CD4-positive, alpha-beta T cell treated with Interleukin-4 for 4 hours (primary cell): Measurements from ENCODE around the gene PSEN1.

Experiments used
- DNase-seq: peaks from one replicate; pipeline ENCODE4 v3.0.0-alpha.2; 2020

PSEN1 gene

DNA sequence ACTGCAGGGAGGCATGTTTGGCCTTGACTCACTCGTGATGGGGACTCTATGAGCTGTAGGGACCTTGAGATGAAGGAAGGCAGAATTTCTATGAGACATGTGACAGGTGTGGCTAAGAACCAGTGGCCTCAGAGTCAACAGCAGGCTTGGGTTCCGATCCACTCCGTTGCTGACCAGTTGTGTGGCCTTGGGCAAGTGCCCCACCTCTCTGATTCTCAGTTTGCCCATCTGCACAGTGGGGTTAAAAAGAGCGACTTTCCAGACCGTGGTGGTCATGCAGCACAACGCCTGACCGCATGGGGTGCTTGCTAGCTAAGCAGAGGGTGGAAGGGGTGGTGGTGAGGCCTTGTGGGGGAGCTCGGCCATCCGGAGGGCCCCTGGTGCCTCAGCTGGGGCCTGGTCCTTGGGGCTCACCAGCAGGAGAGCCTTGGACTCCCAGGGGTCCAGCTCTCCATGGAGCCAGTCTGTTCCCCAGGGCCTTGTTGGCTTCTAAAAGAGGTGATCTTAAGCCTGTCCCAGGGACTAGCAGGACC, 119.5 kb downstream of the PSEN1 start:
- no peak for DNase-seq

DNA sequence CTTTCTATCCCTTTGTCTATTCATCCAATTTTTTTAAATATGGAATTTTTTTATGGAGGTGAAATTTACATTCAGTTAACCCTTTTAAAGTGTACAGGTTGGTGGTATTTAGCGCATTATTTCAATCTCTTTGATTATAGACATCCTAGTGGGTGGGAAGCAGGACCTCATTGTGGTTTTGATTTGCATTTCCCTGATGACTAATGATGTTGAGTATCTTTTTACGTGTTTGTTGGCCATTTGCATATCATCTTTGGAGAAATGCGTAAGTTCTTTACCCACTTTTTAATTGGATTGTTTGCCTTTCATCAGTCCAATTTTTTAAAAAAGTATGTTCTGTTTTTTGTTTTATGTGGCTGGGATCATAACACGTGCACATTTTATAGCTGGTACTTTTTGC, 121.8 kb downstream of the PSEN1 start:
- no peak for DNase-seq

DNA sequence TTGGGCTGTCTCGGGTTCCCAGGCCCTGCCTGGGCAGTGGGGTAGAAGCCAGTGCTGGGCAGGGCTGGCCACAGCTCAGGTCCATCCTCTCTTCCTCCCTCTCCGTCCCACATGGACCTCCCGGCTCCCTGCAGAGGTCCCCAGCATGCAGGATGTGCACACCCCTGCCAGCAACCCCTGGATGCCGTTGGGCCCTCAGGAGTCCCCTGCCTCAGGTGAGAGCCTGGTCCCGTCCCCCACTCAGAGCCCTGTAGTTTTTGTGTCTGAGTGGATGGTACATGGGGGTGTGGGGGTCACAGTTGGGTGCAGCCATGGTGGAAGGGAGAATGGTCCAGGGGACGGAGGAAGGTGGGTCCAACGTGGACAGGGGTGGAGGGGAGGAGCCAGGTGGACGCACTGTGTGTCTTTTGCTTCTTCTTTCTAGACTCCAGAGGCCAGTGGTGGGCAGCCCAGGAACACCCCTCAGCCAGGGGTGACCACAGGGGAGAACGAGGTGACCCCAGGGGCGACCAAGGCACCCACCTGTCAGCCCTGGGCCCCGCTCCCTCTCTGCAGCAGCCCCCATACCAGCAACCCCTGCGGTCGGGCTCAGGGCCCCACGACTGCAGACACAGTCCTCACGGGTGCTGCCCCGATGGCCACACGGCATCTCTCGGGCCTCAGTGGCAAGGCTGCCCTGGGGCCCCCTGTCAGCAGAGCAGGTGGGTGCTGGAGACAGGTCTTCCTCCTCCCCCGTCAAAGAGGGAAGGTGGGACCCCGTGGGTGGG, 122.7 kb downstream of the PSEN1 start:
- DNase-seq: no peak

DNA sequence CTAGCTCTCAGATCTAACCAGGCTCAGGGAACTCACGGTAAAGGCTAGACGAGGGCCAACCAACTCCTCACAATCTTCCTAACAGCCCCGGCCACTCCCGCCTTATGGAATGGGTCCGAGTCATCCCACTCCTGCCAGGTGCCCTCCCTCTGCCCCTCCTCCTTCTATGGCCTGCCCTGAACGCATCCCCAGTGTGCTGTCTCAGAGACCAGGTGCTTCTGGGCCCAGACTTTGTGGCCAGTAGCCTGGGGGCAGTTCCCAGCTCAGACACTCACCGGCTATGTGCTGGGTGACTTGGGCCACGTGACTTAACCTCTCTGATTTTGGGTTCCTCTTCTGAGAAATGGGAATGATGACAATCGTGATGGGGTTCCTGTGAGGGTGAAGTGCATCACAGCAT, 123.5 kb downstream of the PSEN1 start:
- no peak for DNase-seq

DNA sequence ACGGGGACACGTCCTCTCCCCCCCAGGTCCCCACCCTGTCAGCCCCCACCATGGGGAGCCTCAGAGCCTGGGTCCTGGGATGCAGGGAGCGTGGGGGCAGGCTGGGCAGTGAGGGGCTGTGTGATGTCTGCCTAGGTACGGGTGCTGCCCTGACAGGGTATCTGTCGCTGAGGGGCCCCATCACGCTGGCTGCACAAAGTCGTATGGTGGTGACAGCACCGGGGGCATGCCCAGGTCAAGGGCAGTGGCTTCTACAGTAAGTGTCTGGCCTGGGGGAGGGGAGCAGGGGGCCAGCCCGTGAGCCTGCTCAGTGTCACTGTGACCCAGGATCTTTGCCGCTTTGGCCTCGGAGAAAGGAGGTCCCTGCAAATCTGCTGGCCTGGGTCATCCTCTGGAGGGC, 124.3 kb downstream of the PSEN1 start:
- no peak for DNase-seq

DNA sequence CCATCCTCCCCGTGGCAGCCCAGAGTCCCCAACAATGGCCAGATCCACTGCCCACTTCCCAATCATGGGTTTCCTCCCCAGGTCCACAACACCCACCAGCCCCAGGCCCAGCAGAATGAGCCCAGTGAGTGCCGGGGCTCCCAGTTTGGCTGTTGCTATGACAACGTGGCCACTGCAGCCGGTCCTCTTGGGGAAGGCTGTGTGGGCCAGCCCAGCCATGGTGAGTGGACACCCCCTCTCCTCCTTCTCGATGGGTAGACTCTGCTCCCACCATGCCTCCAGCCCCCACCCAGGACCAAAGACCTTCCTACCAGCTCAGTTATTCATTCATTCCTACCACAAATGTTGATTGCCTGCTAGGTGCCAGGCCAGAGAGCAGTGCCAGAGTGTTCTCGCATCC, 124.8 kb downstream of the PSEN1 start:
- no peak for DNase-seq

DNA sequence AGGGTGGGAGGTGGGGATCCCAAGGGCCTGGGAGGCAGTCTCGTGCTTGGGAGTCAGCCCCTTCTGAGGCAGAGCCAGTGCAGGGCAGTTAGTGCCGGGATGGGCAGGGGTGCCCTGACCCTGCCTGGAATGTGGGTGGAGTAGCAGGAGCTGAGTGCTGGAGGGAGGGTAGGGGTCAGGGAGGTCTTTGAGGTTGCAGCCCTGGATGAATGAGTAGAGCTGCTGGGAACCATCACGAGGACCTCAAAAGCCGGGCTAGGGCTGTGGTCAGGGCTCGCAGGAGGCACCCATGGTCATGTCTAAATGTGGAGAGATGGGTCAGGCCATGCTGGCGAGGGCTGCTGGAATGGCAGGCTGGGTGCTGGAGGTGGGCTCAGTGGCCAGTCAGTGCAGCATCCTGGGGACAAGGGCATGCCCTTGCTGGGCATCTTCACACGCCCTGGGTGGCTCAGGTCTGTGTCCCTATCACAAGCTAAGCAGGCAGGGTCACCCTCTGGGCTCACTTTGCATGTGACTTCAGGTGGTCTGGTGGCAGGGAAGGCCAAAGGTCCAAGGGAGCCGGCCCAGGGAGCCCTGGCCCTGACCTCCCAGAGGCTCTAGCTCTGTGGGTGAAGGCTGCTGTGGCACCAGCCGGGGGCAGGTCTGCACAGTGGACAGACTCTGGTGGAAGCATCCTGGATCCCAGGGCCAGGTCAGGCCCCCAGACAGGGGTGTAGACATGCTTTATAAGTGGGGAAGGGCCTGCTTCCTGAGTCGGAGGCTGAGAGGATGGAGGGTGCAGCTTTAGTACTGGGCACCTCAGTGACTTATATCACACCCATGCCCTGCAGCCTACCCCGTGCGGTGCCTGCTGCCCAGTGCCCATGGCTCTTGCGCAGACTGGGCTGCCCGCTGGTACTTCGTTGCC, 125.5 kb downstream of the PSEN1 start:
- no peak for DNase-seq

DNA sequence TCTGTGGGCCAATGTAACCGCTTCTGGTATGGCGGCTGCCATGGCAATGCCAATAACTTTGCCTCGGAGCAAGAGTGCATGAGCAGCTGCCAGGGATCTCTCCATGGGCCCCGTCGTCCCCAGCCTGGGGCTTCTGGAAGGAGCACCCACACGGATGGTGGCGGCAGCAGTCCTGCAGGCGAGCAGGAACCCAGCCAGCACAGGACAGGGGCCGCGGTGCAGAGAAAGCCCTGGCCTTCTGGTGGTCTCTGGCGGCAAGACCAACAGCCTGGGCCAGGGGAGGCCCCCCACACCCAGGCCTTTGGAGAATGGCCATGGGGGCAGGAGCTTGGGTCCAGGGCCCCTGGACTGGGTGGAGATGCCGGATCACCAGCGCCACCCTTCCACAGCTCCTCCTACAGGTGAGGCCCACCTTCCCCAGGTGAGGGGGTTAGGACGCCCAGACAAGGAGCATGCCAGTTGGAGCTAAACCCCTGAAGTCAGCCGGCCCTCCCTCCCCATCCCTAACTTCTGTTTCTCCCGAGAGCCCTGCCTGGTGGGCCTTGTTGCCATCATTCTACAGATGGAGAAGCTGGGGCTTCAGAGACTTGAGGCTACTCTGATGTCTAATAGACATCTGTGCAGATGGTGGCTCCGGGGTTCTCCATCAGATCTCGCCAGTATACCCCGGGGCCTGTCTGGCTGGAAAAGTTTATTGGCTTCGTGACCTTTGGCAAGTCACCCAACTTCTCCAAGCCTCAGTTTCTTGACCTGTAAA, 126.3 kb downstream of the PSEN1 start:
- no peak for DNase-seq

DNA sequence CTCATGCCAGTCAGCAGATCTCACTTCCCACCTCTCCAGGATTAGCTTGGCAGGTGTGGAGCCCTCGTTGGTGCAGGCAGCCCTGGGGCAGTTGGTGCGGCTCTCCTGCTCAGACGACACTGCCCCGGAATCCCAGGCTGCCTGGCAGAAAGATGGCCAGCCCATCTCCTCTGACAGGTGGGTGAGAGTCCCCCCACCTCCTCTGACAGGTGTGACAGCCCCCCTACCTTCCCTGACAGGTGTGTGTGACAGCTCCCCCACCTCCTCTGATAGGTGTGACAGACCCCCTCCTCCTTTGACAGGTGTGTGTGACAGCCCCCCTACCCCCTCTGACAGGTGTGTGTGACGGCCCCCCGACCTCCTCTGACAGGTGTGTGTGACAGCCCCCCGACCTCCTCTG, 127.3 kb downstream of the PSEN1 start:
- no peak for DNase-seq

DNA sequence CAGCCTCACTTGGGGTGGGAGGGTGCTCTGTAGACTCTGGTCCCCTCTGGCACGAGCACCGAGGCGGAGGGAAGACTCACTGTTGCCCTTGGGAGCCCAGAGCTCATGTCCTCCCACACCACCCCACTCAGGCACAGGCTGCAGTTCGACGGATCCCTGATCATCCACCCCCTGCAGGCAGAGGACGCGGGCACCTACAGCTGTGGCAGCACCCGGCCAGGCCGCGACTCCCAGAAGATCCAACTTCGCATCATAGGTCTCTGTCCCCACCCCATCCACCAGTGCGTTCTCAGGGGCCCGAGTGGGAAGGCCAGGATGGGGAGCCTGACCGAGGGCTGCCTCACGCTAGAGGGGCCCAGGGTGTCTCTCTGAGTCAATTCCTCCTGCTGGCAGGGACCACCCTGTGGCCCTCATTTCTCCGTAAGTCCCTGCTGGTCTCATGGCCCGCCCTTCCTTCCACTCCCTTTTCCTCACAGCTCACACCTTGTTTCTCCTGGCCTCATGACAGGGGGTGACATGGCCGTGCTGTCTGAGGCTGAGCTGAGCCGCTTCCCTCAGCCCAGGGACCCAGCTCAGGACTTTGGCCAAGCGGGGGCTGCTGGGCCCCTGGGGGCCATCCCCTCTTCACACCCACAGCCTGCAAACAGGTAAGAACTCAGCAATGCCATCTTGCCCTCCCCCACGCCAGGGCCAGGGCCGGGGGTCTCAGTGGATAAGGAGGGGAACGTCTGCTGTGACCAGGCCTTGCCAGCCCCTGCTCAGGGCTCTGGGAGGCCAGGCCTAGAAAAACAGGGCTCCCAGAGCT, 128.0 kb downstream of the PSEN1 start:
- DNase-seq: no peak

DNA sequence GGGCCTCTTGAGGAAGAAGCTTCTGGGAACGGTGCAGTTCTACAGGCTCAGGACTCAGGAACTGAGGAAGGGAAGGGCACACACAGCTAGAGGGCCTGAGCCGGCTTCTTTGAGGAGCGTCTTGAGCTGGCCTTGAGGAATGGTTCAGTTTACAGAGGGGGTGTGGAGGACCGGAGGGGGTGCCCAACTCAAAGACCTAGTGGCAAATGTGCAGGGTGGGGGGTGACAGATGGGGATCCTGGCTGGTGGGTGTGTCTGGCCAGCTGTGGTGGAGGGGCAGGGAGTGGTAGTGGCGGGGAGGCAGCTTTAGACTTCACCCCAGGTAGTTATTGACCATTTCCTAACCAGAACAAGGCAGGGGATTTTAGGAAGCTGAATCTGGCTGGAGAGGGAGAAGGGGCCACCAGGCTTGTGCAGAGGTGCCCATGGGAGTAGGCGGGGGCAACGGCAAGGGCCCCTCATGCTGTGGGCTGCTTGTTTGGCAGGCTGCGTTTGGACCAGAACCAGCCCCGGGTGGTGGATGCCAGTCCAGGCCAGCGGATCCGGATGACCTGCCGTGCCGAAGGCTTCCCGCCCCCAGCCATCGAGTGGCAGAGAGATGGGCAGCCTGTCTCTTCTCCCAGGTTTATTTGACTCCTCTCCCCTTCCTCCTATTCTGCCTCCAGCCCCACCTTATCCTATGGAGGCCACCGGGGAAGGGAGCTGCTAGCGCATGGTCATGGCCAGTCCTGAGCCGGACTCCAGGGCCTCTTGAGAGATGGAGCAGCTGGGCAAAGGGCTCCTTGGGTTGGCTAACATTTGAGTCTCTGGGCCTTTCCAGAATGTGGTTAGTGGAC, 128.8 kb downstream of the PSEN1 start:
- no peak for DNase-seq

DNA sequence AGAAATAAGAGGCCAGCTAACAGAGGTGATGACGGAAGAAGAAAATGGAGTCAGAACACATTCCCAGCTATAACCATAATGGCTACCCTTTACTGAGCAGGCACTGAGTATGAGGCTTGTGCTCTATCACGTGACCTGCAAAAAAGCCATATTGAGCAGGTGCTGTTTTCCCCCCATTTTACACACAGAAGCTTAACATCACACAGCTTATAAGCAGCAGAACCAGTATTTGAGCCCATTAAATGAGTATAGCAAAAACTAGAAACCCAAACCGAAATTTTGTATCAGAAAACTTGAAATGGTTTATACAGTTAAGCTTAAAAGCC, 129.4 kb downstream of the PSEN1 start:
- DNase-seq: no peak

DNA sequence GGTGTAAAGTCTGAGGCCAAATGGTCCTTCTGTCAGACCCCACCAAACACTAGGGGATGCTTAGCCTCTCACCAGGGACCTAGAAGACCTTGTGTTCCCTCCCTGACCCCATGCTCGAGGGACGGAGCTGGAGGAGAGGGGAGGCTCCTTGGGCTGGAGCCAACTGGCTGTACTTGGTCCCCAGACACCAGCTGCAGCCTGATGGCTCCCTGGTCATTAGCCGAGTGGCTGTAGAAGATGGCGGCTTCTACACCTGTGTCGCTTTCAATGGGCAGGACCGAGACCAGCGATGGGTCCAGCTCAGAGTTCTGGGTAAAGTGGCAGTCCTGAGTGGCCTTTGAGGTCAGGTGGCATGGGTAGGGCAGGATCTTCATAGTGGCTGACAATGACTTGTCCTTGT, 130.0 kb downstream of the PSEN1 start:
- DNase-seq: no peak

DNA sequence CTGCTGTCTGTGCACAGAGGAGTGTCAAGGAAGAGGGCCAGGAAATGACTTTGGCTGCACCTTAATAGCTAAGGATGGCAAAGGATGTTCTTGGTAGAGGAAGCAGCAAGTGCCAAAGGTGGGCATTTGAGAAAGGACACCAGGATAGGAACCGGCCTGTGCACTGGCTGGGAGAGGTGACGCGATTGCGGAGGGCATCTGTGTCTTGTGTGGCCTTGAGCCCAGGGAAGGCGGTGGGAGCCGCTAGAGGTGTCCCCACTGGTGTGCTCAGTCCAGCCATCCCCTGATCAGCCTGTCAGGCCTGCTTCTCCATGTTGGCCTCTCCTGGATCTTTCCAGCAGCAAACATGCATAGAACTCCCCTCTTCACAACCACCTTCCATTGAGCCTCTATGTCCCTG, 131.2 kb downstream of the PSEN1 start:
- no peak for DNase-seq

DNA sequence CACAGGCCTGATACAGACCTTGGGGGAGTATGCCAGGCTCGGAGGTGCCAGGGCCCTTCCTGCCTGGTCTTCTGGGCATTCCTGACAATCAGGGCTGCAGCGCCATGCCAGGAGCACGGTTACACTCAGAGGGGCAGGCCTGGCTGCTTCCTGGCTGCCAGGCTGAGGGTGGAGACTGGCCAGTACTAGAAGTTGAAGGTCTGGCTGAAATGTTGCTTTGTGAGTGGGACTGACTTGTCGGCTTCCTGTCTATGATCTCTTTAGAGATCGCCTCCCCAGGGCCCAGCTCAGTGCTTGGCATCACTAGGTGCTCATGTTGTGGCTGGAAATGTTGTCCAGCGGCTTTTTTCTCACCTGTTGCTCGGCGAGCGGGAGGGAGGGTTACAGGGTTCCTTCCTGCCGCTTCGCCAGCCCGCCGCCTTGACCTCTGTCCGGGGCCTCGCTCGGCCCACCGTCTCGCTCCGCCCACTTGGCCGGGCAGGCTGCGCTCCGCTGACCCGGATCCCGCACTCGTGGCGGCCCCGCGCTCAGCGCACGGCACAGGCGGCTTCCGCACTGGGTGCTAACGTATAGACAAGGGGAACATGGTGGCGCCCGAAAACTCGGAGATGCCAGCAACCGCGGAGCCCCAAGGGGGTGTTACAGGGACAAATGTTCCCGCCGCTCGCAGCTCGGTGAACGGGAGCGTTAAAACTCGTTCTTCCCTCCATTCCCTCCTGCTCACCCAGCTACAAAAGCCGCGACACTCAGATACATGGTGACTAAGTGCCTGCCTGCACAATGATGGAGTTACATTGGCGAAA, 133.6 kb downstream of the PSEN1 start:
- no peak for DNase-seq

DNA sequence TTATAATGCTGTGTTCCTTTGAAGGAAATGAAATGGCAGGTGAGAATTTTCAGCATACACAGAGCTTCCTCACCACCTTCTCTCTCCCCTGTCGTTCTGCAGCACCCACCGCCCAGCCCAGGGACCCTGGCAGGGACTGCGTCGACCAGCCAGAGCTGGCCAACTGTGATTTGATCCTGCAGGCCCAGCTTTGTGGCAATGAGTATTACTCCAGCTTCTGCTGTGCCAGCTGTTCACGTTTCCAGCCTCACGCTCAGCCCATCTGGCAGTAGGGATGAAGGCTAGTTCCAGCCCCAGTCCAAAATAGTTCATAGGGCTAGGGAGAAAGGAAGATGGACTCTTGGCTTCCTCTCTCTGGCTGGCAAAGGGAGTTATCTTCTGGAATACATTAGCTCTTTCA, 136.1 kb downstream of the PSEN1 start:
- no peak for DNase-seq
